ENCODE measurements around the gene LNPEP. TPM values are rescaled to one million over a fixed set of nuclear protein-coding genes. Genes with fewer than 3 reads are reported as not detected.

LNPEP gene
- 10 to 100 TPM; 20.3 to 22.9 (median 20.6) TPM for total RNA-seq

- peaks cover 74% of the 10 kb centered on the region for H3K4me1 Mint-ChIP-seq (ENCODE audit: low read depth)
- H3K4me3 Mint-ChIP-seq = peak within 1 kb of the TSS; percentile 91
- H3K36me3 Mint-ChIP-seq (ENCODE audit: insufficient read depth) = peaks cover 2% of the 10 kb centered on the region
- H3K9me3 Mint-ChIP-seq = no peaks in the 10 kb centered on the region
- DNase-seq (peak; percentile 91), ATAC-seq (peak; percentile 60 to 64)
- no peaks in the 10 kb centered on the region for H3K27me3 Mint-ChIP-seq (ENCODE audit: low read depth)
Observed at GRCh38 chr5:96935559-96936430, at the start of gene LNPEP. Gene LNPEP, plus strand, starts transcription at chr5:96936080. Its CDS starts 76 bp downstream, at chr5:96936156.

- Mint-ChIP-seq H3K4me1 (ENCODE audit: low read depth) (peaks cover 48% of the 10 kb centered on the region), H3K27me3 (ENCODE audit: low read depth) (no peaks in the 10 kb centered on the region), H3K36me3 (ENCODE audit: insufficient read depth) (peaks cover 44% of the 10 kb centered on the region), H3K4me3 (no peak overlapping the region), H3K9me3 (no peaks in the 10 kb centered on the region)
- DNase-seq (peak; percentile 15), ATAC-seq (peak; percentile 47 to 63)
Observed at GRCh38 chr5:96893342-96893741, 42.5 kb upstream of the LNPEP start.

GRCh38 chr5:96896276-96896675, 39.6 kb upstream of the LNPEP start:
- H3K36me3 Mint-ChIP-seq (ENCODE audit: insufficient read depth) = peaks cover 46% of the 10 kb centered on the region
- peaks cover 56% of the 10 kb centered on the region for H3K4me1 Mint-ChIP-seq (ENCODE audit: low read depth)
- no peaks in the 10 kb centered on the region for H3K9me3 Mint-ChIP-seq
- no peaks in the 10 kb centered on the region for H3K27me3 Mint-ChIP-seq (ENCODE audit: low read depth)
- peak; percentile 75 to 76 for ATAC-seq
- H3K4me3 Mint-ChIP-seq = peak overlapping the region; percentile 84
- DNase-seq = peak; percentile 32

GRCh38 chr5:96896806-96897205, 39.1 kb upstream of the LNPEP start:
- ATAC-seq (peak; percentile 47 to 66), DNase-seq (no peak)
- Mint-ChIP-seq H3K36me3 (ENCODE audit: insufficient read depth) (peaks cover 52% of the 10 kb centered on the region), H3K4me1 (ENCODE audit: low read depth) (peaks cover 56% of the 10 kb centered on the region), H3K27me3 (ENCODE audit: low read depth) (no peaks in the 10 kb centered on the region), H3K4me3 (peak overlapping the region; percentile 84), H3K9me3 (no peaks in the 10 kb centered on the region)

GRCh38 chr5:96901384-96901783, 34.5 kb upstream of the LNPEP start:
- no peak for DNase-seq
- ATAC-seq = no peak
- H3K4me1 Mint-ChIP-seq (ENCODE audit: low read depth) = peaks cover 26% of the 10 kb centered on the region
- H3K4me3 Mint-ChIP-seq = no peak overlapping the region
- H3K27me3 Mint-ChIP-seq (ENCODE audit: low read depth) = no peaks in the 10 kb centered on the region
- H3K36me3 Mint-ChIP-seq (ENCODE audit: insufficient read depth) = peaks cover 56% of the 10 kb centered on the region
- H3K9me3 Mint-ChIP-seq = no peaks in the 10 kb centered on the region

- H3K4me3 Mint-ChIP-seq = no peak overlapping the region
- H3K27me3 Mint-ChIP-seq (ENCODE audit: low read depth) = no peaks in the 10 kb centered on the region
- H3K36me3 Mint-ChIP-seq (ENCODE audit: insufficient read depth) = peaks cover 56% of the 10 kb centered on the region
- no peaks in the 10 kb centered on the region for H3K9me3 Mint-ChIP-seq
- DNase-seq (no peak), ATAC-seq (no peak)
- H3K4me1 Mint-ChIP-seq (ENCODE audit: low read depth) = peaks cover 21% of the 10 kb centered on the region
Observed at GRCh38 chr5:96901841-96902240, 34.0 kb upstream of the LNPEP start.

DNA sequence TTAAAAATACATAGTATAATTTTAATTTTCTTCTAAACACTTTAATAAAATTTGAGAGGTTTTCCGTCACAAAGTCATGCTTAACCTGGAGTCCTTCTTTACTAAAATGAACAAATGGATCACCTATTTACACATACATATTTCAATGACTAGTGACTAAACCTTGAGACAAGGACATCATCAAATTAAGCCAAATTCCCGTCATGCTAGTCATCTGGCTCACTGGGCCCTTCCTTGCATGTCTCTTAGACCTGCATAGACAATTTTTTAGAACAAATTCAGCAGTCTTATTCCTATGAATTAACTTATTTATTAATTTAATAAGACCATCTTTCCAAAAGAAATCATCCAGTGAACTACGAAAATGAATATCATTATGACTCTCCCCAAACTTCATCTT, 33.0 kb upstream of the LNPEP start:
- ATAC-seq (no peak), DNase-seq (no peak)
- peaks cover 53% of the 10 kb centered on the region for H3K36me3 Mint-ChIP-seq (ENCODE audit: insufficient read depth)
- H3K27me3 Mint-ChIP-seq (ENCODE audit: low read depth) = no peaks in the 10 kb centered on the region
- no peak overlapping the region for H3K4me3 Mint-ChIP-seq
- no peaks in the 10 kb centered on the region for H3K9me3 Mint-ChIP-seq
- H3K4me1 Mint-ChIP-seq (ENCODE audit: low read depth) = peaks cover 15% of the 10 kb centered on the region

DNA sequence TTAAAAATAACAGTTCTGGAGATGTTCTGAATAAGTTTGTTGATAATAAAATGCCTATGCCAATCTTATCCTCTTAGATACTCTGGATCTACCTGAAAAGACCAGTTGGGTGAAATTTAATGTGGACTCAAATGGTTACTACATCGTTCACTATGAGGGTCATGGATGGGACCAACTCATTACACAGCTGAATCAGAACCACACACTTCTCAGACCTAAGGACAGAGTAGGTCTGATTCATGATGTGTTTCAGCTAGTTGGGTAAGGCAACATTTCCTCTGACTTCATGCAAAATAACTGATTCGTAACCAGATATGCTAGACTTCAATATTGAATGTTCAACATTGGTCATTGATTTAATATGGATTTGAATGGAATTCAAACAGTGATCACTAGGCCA, 32.6 kb upstream of the LNPEP start:
- H3K27me3 Mint-ChIP-seq (ENCODE audit: low read depth) = no peaks in the 10 kb centered on the region
- peaks cover 15% of the 10 kb centered on the region for H3K4me1 Mint-ChIP-seq (ENCODE audit: low read depth)
- H3K4me3 Mint-ChIP-seq = no peak overlapping the region
- peak in 1 of 2 donors; percentile 63 for ATAC-seq
- no peak for DNase-seq
- peaks cover 56% of the 10 kb centered on the region for H3K36me3 Mint-ChIP-seq (ENCODE audit: insufficient read depth)
- no peaks in the 10 kb centered on the region for H3K9me3 Mint-ChIP-seq

GRCh38 chr5:96904054-96904931, 31.6 kb upstream of the LNPEP start:
- ATAC-seq = no peak
- Mint-ChIP-seq H3K9me3 (no peaks in the 10 kb centered on the region), H3K36me3 (ENCODE audit: insufficient read depth) (peaks cover 54% of the 10 kb centered on the region), H3K4me3 (no peak overlapping the region), H3K27me3 (ENCODE audit: low read depth) (no peaks in the 10 kb centered on the region), H3K4me1 (ENCODE audit: low read depth) (peaks cover 9% of the 10 kb centered on the region)
- no peak for DNase-seq

- Mint-ChIP-seq H3K4me3 (no peak overlapping the region), H3K36me3 (ENCODE audit: insufficient read depth) (peaks cover 50% of the 10 kb centered on the region), H3K27me3 (ENCODE audit: low read depth) (no peaks in the 10 kb centered on the region), H3K9me3 (no peaks in the 10 kb centered on the region), H3K4me1 (ENCODE audit: low read depth) (peaks cover 7% of the 10 kb centered on the region)
- no peak for DNase-seq
- no peak for ATAC-seq
Observed at GRCh38 chr5:96905864-96906263, 30.0 kb upstream of the LNPEP start.

DNA sequence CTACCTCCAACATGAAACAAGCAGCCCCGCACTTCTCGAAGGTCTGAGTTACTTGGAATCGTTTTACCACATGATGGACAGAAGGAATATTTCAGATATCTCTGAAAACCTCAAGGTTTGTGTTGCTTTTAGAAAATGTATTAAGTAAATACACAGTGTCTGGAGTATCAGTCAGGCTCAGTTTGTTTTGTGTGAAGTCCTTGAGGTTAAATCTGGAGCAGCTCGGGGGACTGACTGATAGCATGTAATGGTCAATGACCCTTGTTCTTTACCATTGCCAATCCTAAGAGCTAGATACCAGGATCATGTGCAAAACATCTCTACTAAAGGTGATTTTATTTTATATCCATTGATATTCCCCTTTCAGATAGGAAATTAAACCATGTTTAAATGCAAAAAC, 26.9 kb upstream of the LNPEP start:
- Mint-ChIP-seq H3K9me3 (no peaks in the 10 kb centered on the region), H3K4me3 (no peak overlapping the region), H3K27me3 (ENCODE audit: low read depth) (no peaks in the 10 kb centered on the region), H3K4me1 (ENCODE audit: low read depth) (peaks cover 8% of the 10 kb centered on the region), H3K36me3 (ENCODE audit: insufficient read depth) (peaks cover 33% of the 10 kb centered on the region)
- DNase-seq = no peak
- no peak for ATAC-seq

DNA sequence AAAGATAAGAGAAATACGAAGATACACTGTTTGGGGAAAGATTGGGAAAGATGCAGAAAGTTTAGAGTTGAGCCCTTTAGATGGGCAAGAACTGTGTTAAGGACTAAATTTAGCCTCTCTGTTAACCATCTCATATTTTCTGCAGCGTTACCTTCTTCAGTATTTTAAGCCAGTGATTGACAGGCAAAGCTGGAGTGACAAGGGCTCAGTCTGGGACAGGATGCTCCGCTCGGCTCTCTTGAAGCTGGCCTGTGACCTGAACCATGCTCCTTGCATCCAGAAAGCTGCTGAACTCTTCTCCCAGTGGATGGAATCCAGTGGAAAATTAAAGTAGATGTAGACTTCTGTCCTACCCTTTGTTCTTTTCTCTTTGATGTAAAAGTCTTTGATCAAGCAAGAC, 26.4 kb upstream of the LNPEP start:
- no peak overlapping the region for H3K4me3 Mint-ChIP-seq
- H3K9me3 Mint-ChIP-seq = no peaks in the 10 kb centered on the region
- ATAC-seq (no peak), DNase-seq (no peak)
- H3K36me3 Mint-ChIP-seq (ENCODE audit: insufficient read depth) = peaks cover 33% of the 10 kb centered on the region
- peaks cover 7% of the 10 kb centered on the region for H3K4me1 Mint-ChIP-seq (ENCODE audit: low read depth)
- no peaks in the 10 kb centered on the region for H3K27me3 Mint-ChIP-seq (ENCODE audit: low read depth)

DNA sequence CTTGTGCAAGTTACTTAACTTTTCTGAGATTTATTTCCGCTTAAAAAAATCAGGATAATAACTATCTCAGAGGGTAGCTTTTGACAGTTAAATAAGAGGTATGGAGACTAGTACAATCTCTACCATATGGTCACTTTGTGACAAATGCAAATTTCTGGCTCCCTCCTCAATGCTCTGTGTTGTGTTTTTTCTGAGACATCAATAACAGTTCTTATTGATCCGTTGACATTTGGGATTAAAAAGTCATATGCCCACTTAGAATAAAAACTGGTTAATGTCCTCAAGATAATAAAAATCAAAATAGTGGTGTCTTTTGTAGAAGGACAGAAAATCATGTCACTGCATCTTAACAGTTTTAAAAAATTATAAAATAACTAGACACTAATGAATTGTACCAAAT, 24.7 kb upstream of the LNPEP start:
- Mint-ChIP-seq H3K9me3 (no peaks in the 10 kb centered on the region), H3K36me3 (ENCODE audit: insufficient read depth) (peaks cover 33% of the 10 kb centered on the region), H3K4me3 (no peak overlapping the region), H3K4me1 (ENCODE audit: low read depth) (peaks cover 7% of the 10 kb centered on the region), H3K27me3 (ENCODE audit: low read depth) (no peaks in the 10 kb centered on the region)
- DNase-seq (no peak), ATAC-seq (no peak)

- Mint-ChIP-seq H3K9me3 (no peaks in the 10 kb centered on the region), H3K4me1 (ENCODE audit: low read depth) (peaks cover 6% of the 10 kb centered on the region), H3K4me3 (no peak overlapping the region), H3K36me3 (ENCODE audit: insufficient read depth) (peaks cover 33% of the 10 kb centered on the region), H3K27me3 (ENCODE audit: low read depth) (no peaks in the 10 kb centered on the region)
- DNase-seq = no peak
- ATAC-seq = no peak
Observed at GRCh38 chr5:96913233-96913632, 22.6 kb upstream of the LNPEP start.
